Esophagus (tissue), 2 donors: Measurements from ENCODE around the gene SULT1A3. TPM values are rescaled to one million over a fixed set of nuclear protein-coding genes. Genes with fewer than 3 reads are reported as not detected.
"Not testable (repeated sequence)": the region's sequence is repeated elsewhere in the genome, so short reads cannot be mapped to it uniquely, and the experiment has no call there.

Experiments used
- H3K27ac ChIP-seq, 2 donors: one replicate each; pipeline ENCODE4 v1.5.1; 2013; ENCODE audit warnings: low read depth in 2 of 2, mild to moderate bottlenecking in 2 of 2, inconsistent platforms in 1 of 2, low read length in 1 of 2, moderate library complexity in 1 of 2
- H3K27me3 ChIP-seq, 2 donors: one replicate each; pipeline ENCODE4 v1.6.1; 2013; ENCODE audit warnings: low read length in 2 of 2, control low read depth in 1 of 2, mild to moderate bottlenecking in 1 of 2; ENCODE audit not compliant: insufficient read depth in 2 of 2, control insufficient read depth in 1 of 2
- H3K36me3 ChIP-seq, 2 donors: one replicate each; pipeline ENCODE4 v1.6.1; 2013; ENCODE audit warnings: low read length in 1 of 2; ENCODE audit not compliant: control insufficient read depth in 2 of 2, insufficient read depth in 2 of 2
- H3K4me1 ChIP-seq, 2 donors: one replicate each; pipeline ENCODE4 v1.6.1; 2013; ENCODE audit warnings: low read length in 1 of 2; ENCODE audit not compliant: control insufficient read depth in 2 of 2, insufficient read depth in 2 of 2
- H3K4me3 ChIP-seq, 2 donors: one replicate each; pipeline ENCODE4 v1.5.1; 2013; ENCODE audit warnings: low read length in 2 of 2, mild to moderate bottlenecking in 2 of 2, low read depth in 1 of 2, moderate library complexity in 1 of 2
- H3K9me3 ChIP-seq, 2 donors: one replicate each; pipeline ENCODE4 v1.6.1; 2013; ENCODE audit warnings: mild to moderate bottlenecking in 2 of 2, low read depth in 1 of 2, low read length in 1 of 2, moderate library complexity in 1 of 2; ENCODE audit not compliant: control insufficient read depth in 2 of 2, insufficient read depth in 1 of 2
- WGBS, 2 donors: extraction: QIAGEN DNeasy Blood & Tissue Kit; methylation state at CpG; one replicate each; pipeline ENCODE4 v1.1.7; 2013; 5-methylcytosine and 5-hydroxymethylcytosine counted together
- polyA plus RNA-seq, 2 donors: library from polyadenylated mRNA; stranded (reverse); fragments of 200-250 nt; gene quantifications; one replicate each; pipeline ENCODE4 v1.2.3, GENCODE V29; 2013
- donor health status: healthy with polysubstance abuse.
- donor health status: Bipolar disorder and iron deficiency.

Gene SULT1A3
- polyA plus RNA-seq, 2 donors, result 10.0 to 39.0 TPM

DNA sequence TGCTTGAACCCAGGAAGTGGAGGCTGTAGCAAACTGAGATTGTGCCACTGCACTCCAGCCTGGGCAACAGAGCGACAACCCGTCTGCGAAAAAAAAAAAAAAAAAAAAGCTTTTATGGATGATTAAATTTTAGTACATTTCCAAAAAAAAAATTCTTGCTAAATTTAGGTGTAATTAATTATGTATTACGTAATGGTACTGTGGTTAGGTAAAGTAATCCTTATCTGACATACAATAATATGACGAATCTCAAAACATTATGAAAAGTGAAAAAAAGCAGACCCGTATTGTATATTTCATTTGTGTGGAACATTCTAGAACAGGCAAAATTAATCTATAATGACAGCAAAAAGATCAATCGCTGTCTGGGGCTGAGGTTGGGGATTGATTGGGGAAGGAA, 26.0 kb upstream of the SULT1A3 start:
- Histone ChIP-seq H3K36me3 (no peaks in the 10 kb centered on the region), H3K27me3 (no peaks in the 10 kb centered on the region), H3K4me3 (no peak overlapping the region), H3K4me1 (no peaks in the 10 kb centered on the region), H3K27ac (no peak overlapping the region), H3K9me3 (no peaks in the 10 kb centered on the region)
- 76 to 79% methylated on average over 7 of the region's 7 CpGs for WGBS, 2 donors

DNA sequence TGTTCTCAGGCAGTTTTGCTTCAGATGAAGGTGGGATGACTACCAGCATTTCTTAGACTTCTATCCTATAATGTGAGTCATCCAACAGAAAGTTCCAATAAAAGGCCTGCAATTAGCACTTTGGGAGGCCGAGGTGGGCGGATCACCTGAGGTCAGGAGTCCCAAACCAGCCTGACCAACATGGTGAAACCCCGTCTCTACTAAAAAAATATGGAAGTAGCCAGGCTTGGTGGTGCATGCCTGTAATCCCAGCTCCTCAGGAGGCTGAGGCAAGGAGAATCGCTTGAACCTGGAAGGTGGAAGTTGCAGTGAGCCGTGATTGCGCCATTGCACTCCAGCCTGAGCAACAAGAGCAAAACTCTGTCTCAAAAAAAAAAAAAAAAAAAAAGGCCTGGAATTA, 22.2 kb upstream of the SULT1A3 start:
- H3K4me1 ChIP-seq, H3K27me3 ChIP-seq, H3K9me3 ChIP-seq, H3K36me3 ChIP-seq, H3K4me3 ChIP-seq, H3K27ac ChIP-seq: not testable (repeated sequence)
- WGBS, 2 donors, result 88 to 91% methylated on average over 6 of the region's 6 CpGs

DNA sequence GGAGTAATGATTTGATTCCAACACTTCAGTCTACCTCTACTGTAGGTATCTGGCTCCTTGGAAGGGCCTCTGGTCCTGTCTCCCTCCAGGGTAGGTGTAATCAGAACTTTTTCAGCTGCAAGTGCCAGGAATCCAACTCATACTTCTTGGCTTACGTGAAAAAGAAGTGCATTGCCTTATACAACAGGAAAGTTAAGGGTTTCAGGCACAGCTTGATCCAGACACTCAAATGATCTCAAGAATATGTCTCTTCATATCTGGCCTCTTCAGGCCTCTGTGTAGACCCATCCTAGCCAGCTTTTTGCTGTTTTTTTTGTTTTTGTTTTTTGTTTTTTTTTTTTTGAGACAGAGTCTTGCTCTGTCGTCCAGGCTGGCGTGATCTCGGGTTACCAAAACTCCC, 19.9 kb upstream of the SULT1A3 start:
- no peaks in the 10 kb centered on the region for H3K36me3 ChIP-seq
- H3K27ac ChIP-seq, result no peak overlapping the region
- no peaks in the 10 kb centered on the region for H3K27me3 ChIP-seq
- WGBS, 2 donors, result 91 to 94% methylated on average over 4 of the region's 4 CpGs
- H3K4me1 ChIP-seq, result peaks cover 0 to 6% of the 10 kb centered on the region in 2 donors
- H3K9me3 ChIP-seq, result no peaks in the 10 kb centered on the region
- no peak overlapping the region for H3K4me3 ChIP-seq

DNA sequence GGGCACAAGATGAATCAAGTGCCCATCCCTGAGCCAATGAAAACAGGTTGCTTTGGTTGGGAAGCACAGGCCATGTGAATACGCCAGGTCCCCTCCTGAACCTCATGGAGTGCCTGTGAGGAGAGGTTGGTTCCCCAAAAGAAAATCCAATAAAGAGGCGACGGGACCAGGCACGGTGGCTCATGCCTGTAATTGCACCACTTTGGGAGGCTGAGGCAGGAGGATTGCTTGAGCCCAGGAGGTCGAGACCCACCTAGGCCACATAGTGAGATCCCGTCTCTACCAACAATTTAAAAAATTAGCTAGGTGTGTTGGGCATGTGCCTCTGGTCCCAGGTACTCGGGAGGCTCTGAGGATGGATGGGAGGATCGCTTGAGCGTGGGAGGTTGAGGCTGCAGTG, 19.1 kb upstream of the SULT1A3 start:
- no peaks in the 10 kb centered on the region for H3K27me3 ChIP-seq
- H3K9me3 ChIP-seq, result no peaks in the 10 kb centered on the region
- peaks cover 0 to 6% of the 10 kb centered on the region in 2 donors for H3K4me1 ChIP-seq
- 94 to 97% methylated on average over 9 of the region's 9 CpGs for WGBS, 2 donors
- no peaks in the 10 kb centered on the region for H3K36me3 ChIP-seq
- H3K4me3 ChIP-seq, result no peak overlapping the region
- H3K27ac ChIP-seq, result no peak overlapping the region

DNA sequence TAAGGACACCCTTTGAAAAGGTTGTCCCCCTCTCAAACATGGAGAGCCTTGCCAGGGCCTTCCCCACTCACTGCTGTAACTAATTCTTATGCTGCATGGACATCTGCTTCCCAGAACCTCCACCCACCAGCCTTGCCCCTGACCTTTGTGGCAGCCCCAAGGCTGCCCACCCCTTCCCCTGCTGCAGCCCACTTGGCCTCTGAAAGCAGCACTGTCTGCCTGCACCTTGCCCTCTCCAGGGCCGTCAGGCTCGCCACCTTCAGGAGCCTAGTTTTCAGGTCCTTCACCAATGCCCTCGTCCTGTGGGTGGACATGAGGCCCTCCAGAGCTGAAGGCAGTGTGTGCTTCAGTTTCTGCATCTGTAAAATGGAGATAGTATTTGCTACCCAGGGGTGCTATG, 18.3 kb upstream of the SULT1A3 start:
- H3K27ac ChIP-seq, result no peak overlapping the region
- H3K4me3 ChIP-seq, result no peak overlapping the region
- H3K4me1 ChIP-seq, result peaks cover 0 to 6% of the 10 kb centered on the region in 2 donors
- H3K9me3 ChIP-seq, result no peaks in the 10 kb centered on the region
- H3K36me3 ChIP-seq, result no peaks in the 10 kb centered on the region
- H3K27me3 ChIP-seq, result no peaks in the 10 kb centered on the region
- WGBS, 2 donors, result 77 to 82% methylated on average over 3 of the region's 3 CpGs

- Histone ChIP-seq H3K9me3 (no peaks in the 10 kb centered on the region), H3K4me3 (peak within 1 kb of the TSS; percentile 56 to 60), H3K27ac (peak within 1 kb of the TSS; percentile 91 to 96), H3K36me3 (peaks cover 0 to 3% of the 10 kb centered on the region in 2 donors), H3K4me1 (peaks cover 0 to 6% of the 10 kb centered on the region in 2 donors), H3K27me3 (no peaks in the 10 kb centered on the region)
- 1% methylated on average over 62 to 81 of the region's 81 CpGs for WGBS, 2 donors
Observed at GRCh38 chr16:30183233-30184095, 15.6 kb upstream of the SULT1A3 start, which contains the start of gene CORO1A. Gene CORO1A, plus strand, starts transcription at chr16:30183602. Its CDS starts 1,608 bp downstream, at chr16:30185210.

- 39% methylated on average over 24 of the region's 24 CpGs for WGBS, 2 donors
- peak overlapping the region; percentile 67 to 96 for H3K27ac ChIP-seq
Observed at GRCh38 chr16:30184096-30184890, 14.8 kb upstream of the SULT1A3 start.

GRCh38 chr16:30184891-30185682, 14.0 kb upstream of the SULT1A3 start:
- Histone ChIP-seq H3K36me3 (peaks cover 0 to 3% of the 10 kb centered on the region in 2 donors), H3K27ac (peak overlapping the region; percentile 67 to 96), H3K9me3 (no peaks in the 10 kb centered on the region), H3K4me3 (peak overlapping the region; percentile 56 to 60), H3K27me3 (no peaks in the 10 kb centered on the region), H3K4me1 (peaks cover 0 to 6% of the 10 kb centered on the region in 2 donors)
- 69 to 78% methylated on average over 13 of the region's 13 CpGs for WGBS, 2 donors

More at GRCh38 chr16:30184096-30184890, 14.8 kb upstream of the SULT1A3 start:
- Histone ChIP-seq H3K9me3 (no peaks in the 10 kb centered on the region), H3K27me3 (no peaks in the 10 kb centered on the region), H3K4me1 (peaks cover 0 to 6% of the 10 kb centered on the region in 2 donors), H3K36me3 (peaks cover 0 to 3% of the 10 kb centered on the region in 2 donors), H3K4me3 (peak overlapping the region; percentile 56 to 60)
